ENCODE measurements around the gene RNF150. TPM values are rescaled to one million over a fixed set of nuclear protein-coding genes. Genes with fewer than 3 reads are reported as not detected.

RNF150 gene
- total and polyA plus RNA-seq, 9 donors = 7.6 to 43.2 (median 31.2) TPM

GRCh38 chr4:141081921-141082395 is 51.3 kb downstream of the RNF150 start:
- Histone ChIP-seq H3K9me3 (no peaks in the 10 kb centered on the region), H3K36me3 (no peaks in the 10 kb centered on the region), H3K4me3 (no peak overlapping the region), H3K27me3 (no peaks in the 10 kb centered on the region), H3K4me1 (ENCODE audit: insufficient read depth) (peaks cover 2% of the 10 kb centered on the region), H3K27ac (no peak overlapping the region)
- TF ChIP-seq EP300 (IDR thresholded peaks at IDR 0.05) = no peak
- no peak for TF ChIP-seq CTCF (IDR thresholded peaks at IDR 0.05)
- no peak for TF ChIP-seq POLR2A (IDR thresholded peaks at IDR 0.05)
- intact Hi-C loops (cut with DNase I) = no loop called here
- WGBS, 3 donors = 72 to 84% (median 76%) methylated on average over 9 of the region's 9 CpGs
- DNase-seq = no peak

GRCh38 chr4:141080668-141081067 is 52.6 kb downstream of the RNF150 start:
- no peak overlapping the region for H3K27ac ChIP-seq
- peaks cover 2% of the 10 kb centered on the region for H3K4me1 ChIP-seq (ENCODE audit: insufficient read depth)
- no peaks in the 10 kb centered on the region for H3K27me3 ChIP-seq
- H3K4me3 ChIP-seq = no peak overlapping the region
- TF ChIP-seq CTCF (IDR thresholded peaks at IDR 0.05) = no peak
- TF ChIP-seq EP300 (IDR thresholded peaks at IDR 0.05) = no peak
- no peak for TF ChIP-seq POLR2A (IDR thresholded peaks at IDR 0.05)
- no peaks in the 10 kb centered on the region for H3K36me3 ChIP-seq
- H3K9me3 ChIP-seq = no peaks in the 10 kb centered on the region
- 83 to 90% (median 89%) methylated on average over 8 of the region's 8 CpGs for WGBS, 3 donors
- intact Hi-C loops (cut with DNase I) = no loop called here
- DNase-seq = no peak

GRCh38 chr4:141079393-141079930 is 53.8 kb downstream of the RNF150 start:
- Histone ChIP-seq H3K36me3 (no peaks in the 10 kb centered on the region), H3K27me3 (no peaks in the 10 kb centered on the region), H3K4me3 (no peak overlapping the region), H3K4me1 (ENCODE audit: insufficient read depth) (peaks cover 2% of the 10 kb centered on the region), H3K9me3 (no peaks in the 10 kb centered on the region), H3K27ac (no peak overlapping the region)
- WGBS, 3 donors = 89 to 90% (median 89%) methylated on average over 3 of the region's 3 CpGs
- no peak for DNase-seq
- TF ChIP-seq EP300 (IDR thresholded peaks at IDR 0.05) (no peak), CTCF (IDR thresholded peaks at IDR 0.05) (no peak), POLR2A (IDR thresholded peaks at IDR 0.05) (no peak)
- intact Hi-C loops (cut with DNase I) = no loop called here

DNA sequence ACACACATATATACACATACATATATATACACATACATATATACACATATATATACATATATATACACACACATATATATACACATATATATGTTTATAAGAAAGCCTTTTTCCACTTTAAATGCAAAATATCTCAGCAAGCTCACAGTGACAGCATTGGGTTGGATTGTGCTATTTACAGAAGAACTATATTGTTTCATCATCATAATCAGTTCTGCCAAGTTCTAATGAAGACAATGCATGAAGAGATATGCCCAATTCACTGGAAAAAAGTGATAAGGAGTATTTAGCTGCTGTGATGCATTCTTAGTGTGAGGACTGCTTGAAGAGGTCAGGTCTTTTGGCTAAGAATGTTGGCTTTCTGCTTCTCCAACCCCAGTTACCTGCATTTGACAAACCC is 54.4 kb downstream of the RNF150 start:
- Histone ChIP-seq H3K27ac (no peak overlapping the region), H3K4me3 (no peak overlapping the region), H3K27me3 (no peaks in the 10 kb centered on the region), H3K36me3 (no peaks in the 10 kb centered on the region), H3K4me1 (ENCODE audit: insufficient read depth) (peaks cover 4% of the 10 kb centered on the region), H3K9me3 (no peaks in the 10 kb centered on the region)
- intact Hi-C loops (cut with DNase I) = no loop called here
- DNase-seq = no peak
- TF ChIP-seq POLR2A (IDR thresholded peaks at IDR 0.05) (no peak), EP300 (IDR thresholded peaks at IDR 0.05) (no peak), CTCF (IDR thresholded peaks at IDR 0.05) (no peak)
